ENCODE measurements around the gene ANKRD33. TPM values are rescaled to one million over a fixed set of nuclear protein-coding genes. Genes with fewer than 3 reads are reported as not detected.

ANKRD33 gene
- total RNA-seq, 1 experiment from 2014 or later: not detected

GRCh38 chr12:51921017-51921725 lies 33.3 kb downstream of the ANKRD33 start:
- TF ChIP-seq CTCF (IDR thresholded peaks at IDR 0.05; ENCODE audit: unreplicated experiment): no peak
- CTCF ChIA-PET: interaction anchor here (0.7 to 3.2 kb wide), 9 partner anchors 15 to 459 kb away, joined by 3 to 15 read pairs (median 5); partner anchors contain the start of gene ANKRD33
- H3K27ac Mint-ChIP-seq (ENCODE audit: low read depth, unreplicated experiment): no peak overlapping the region

GRCh38 chr12:51922146-51922545 lies 34.2 kb downstream of the ANKRD33 start:
- Mint-ChIP-seq H3K36me3 (ENCODE audit: insufficient read depth, unreplicated experiment) (no peaks in the 10 kb centered on the region), H3K27ac (ENCODE audit: low read depth, unreplicated experiment) (peak overlapping the region; percentile 13), H3K27me3 (ENCODE audit: insufficient read depth, unreplicated experiment) (no peaks in the 10 kb centered on the region), H3K4me3 (ENCODE audit: unreplicated experiment) (no peak overlapping the region), H3K4me1 (ENCODE audit: insufficient read depth, unreplicated experiment) (peaks cover 5% of the 10 kb centered on the region), H3K9me3 (ENCODE audit: unreplicated experiment) (no peaks in the 10 kb centered on the region)
- TF ChIP-seq CTCF (IDR thresholded peaks at IDR 0.05; ENCODE audit: unreplicated experiment): no peak
- intact Hi-C loops (cut with micrococcal nuclease): no loop called here
- no peak for DNase-seq (ENCODE audit: unreplicated experiment)
- CTCF ChIA-PET: interaction anchor here (0.5 to 3.3 kb wide), 21 partner anchors 10 to 669 kb away, joined by 3 to 32 read pairs (median 4); partner anchors contain the start of gene ANKRD33
- POLR2A ChIA-PET: no interaction called here
- BruUV-seq (replicated peaks): no TSS peak

More at GRCh38 chr12:51921017-51921725, 33.3 kb downstream of the ANKRD33 start:
- H3K9me3 Mint-ChIP-seq (ENCODE audit: unreplicated experiment): no peaks in the 10 kb centered on the region
- H3K36me3 Mint-ChIP-seq (ENCODE audit: insufficient read depth, unreplicated experiment): no peaks in the 10 kb centered on the region
- intact Hi-C loops (cut with micrococcal nuclease): no loop called here
- no peaks in the 10 kb centered on the region for H3K27me3 Mint-ChIP-seq (ENCODE audit: insufficient read depth, unreplicated experiment)
- no peak overlapping the region for H3K4me3 Mint-ChIP-seq (ENCODE audit: unreplicated experiment)
- no peak for DNase-seq (ENCODE audit: unreplicated experiment)
- POLR2A ChIA-PET: interaction anchor here (0.7 kb wide), 1 partner anchor 231 kb away, joined by 3 read pairs; no protein-coding TSS in a partner anchor
- BruUV-seq (replicated peaks): no TSS peak
- H3K4me1 Mint-ChIP-seq (ENCODE audit: insufficient read depth, unreplicated experiment): peaks cover 5% of the 10 kb centered on the region

GRCh38 chr12:51922762-51923505 lies 35.0 kb downstream of the ANKRD33 start:
- CTCF ChIA-PET: interaction anchor here (0.5 to 3.3 kb wide), 30 partner anchors 11 to 1814 kb away, joined by 3 to 32 read pairs (median 4); partner anchors contain the start of gene ANKRD33
- intact Hi-C loops (cut with micrococcal nuclease): loop anchor here (1.0 kb wide), 1 partner anchor 31 kb away; no protein-coding TSS in a partner anchor
- no peaks in the 10 kb centered on the region for H3K9me3 Mint-ChIP-seq (ENCODE audit: unreplicated experiment)
- H3K4me1 Mint-ChIP-seq (ENCODE audit: insufficient read depth, unreplicated experiment): peaks cover 5% of the 10 kb centered on the region
- H3K4me3 Mint-ChIP-seq (ENCODE audit: unreplicated experiment): no peak overlapping the region
- DNase-seq (ENCODE audit: unreplicated experiment): peak; percentile 27
- POLR2A ChIA-PET: interaction anchor here (0.6 kb wide), 1 partner anchor 508 kb away, joined by 3 read pairs; no protein-coding TSS in a partner anchor
- no TSS peak for BruUV-seq (replicated peaks)
- H3K27ac Mint-ChIP-seq (ENCODE audit: low read depth, unreplicated experiment): no peak overlapping the region
- no peaks in the 10 kb centered on the region for H3K36me3 Mint-ChIP-seq (ENCODE audit: insufficient read depth, unreplicated experiment)
- no peak for TF ChIP-seq CTCF (IDR thresholded peaks at IDR 0.05; ENCODE audit: unreplicated experiment)
- H3K27me3 Mint-ChIP-seq (ENCODE audit: insufficient read depth, unreplicated experiment): no peaks in the 10 kb centered on the region
